Measurements from ENCODE around the gene RPL22.

The RPL22 gene

GRCh38 chr1:6244401-6245049, 45.1 kb upstream of the RPL22 start:
- no peak overlapping the region for H3K27ac ChIP-seq (ENCODE audit: low read length)
- H3K9me2 ChIP-seq (replicated peaks; ENCODE audit: insufficient read depth, low read length): no peaks in the 10 kb centered on the region
- TF ChIP-seq EZH2 (optimal IDR thresholded peaks at IDR 0.05; ENCODE audit: low read depth, low read length): no peak
- no peak for TF ChIP-seq CTCF (IDR thresholded peaks at IDR 0.05; ENCODE audit: low read length)
- no peak for TF ChIP-seq EZH2phosphoT487 (IDR thresholded peaks at IDR 0.05; ENCODE audit: low read length)
- no peaks in the 10 kb centered on the region for H3K36me3 ChIP-seq (replicated peaks; ENCODE audit: insufficient read depth, low read length)
- H3K27me3 ChIP-seq (replicated peaks; ENCODE audit: insufficient read depth, low read length): peaks cover 85% of the 10 kb centered on the region
- H4K20me1 ChIP-seq (ENCODE audit: insufficient read depth, low read length): no peaks in the 10 kb centered on the region
- no peaks in the 10 kb centered on the region for H3K9me3 ChIP-seq (replicated peaks; ENCODE audit: insufficient read depth, low read length)
- no peaks in the 10 kb centered on the region; the same call in 1 of the 2 replicates for H3K4me1 ChIP-seq (ENCODE audit: low read length)
- no peak overlapping the region for H3K4me2 ChIP-seq (ENCODE audit: low read depth, low read length)
- H3K79me2 ChIP-seq (ENCODE audit: low read length): no peaks in the 10 kb centered on the region
- H3F3A ChIP-seq (ENCODE audit: insufficient read depth, low read length): no peaks in the 10 kb centered on the region
- H2AFZ ChIP-seq (ENCODE audit: low read length): no peak overlapping the region
- no peak overlapping the region for H3K9ac ChIP-seq (ENCODE audit: low read length)
- H3K4me3 ChIP-seq (ENCODE audit: low read length): no peak overlapping the region
- DNase-seq: no peak

- Histone ChIP-seq H3K9me2 (replicated peaks; ENCODE audit: insufficient read depth, low read length) (no peaks in the 10 kb centered on the region), H3K27ac (ENCODE audit: low read length) (no peak within 1 kb of the TSS), H2AFZ (ENCODE audit: low read length) (no peak within 1 kb of the TSS), H3K9me3 (replicated peaks; ENCODE audit: insufficient read depth, low read length) (no peaks in the 10 kb centered on the region), H3K9ac (ENCODE audit: low read length) (no peak within 1 kb of the TSS), H3K27me3 (replicated peaks; ENCODE audit: insufficient read depth, low read length) (peaks cover 89% of the 10 kb centered on the region), H4K20me1 (ENCODE audit: insufficient read depth, low read length) (no peaks in the 10 kb centered on the region), H3F3A (ENCODE audit: insufficient read depth, low read length) (no peaks in the 10 kb centered on the region), H3K4me2 (ENCODE audit: low read depth, low read length) (no peak within 1 kb of the TSS), H3K4me1 (ENCODE audit: low read length) (no peaks in the 10 kb centered on the region; the same call in 1 of the 2 replicates), H3K4me3 (ENCODE audit: low read length) (no peak within 1 kb of the TSS), H3K79me2 (ENCODE audit: low read length) (no peaks in the 10 kb centered on the region), H3K36me3 (replicated peaks; ENCODE audit: insufficient read depth, low read length) (no peaks in the 10 kb centered on the region)
- TF ChIP-seq CTCF (IDR thresholded peaks at IDR 0.05; ENCODE audit: low read length): no peak
- TF ChIP-seq EZH2phosphoT487 (IDR thresholded peaks at IDR 0.05; ENCODE audit: low read length): no peak
- no peak for TF ChIP-seq EZH2 (optimal IDR thresholded peaks at IDR 0.05; ENCODE audit: low read depth, low read length)
- DNase-seq: no peak
Observed at GRCh38 chr1:6243993-6244392, 44.6 kb upstream of the RPL22 start, which contains the start of gene HES3. Gene HES3, plus strand, starts transcription at chr1:6244179. Its CDS starts 187 bp downstream, at chr1:6244366.

GRCh38 chr1:6243053-6243834, 43.8 kb upstream of the RPL22 start:
- Histone ChIP-seq H3K27me3 (replicated peaks; ENCODE audit: insufficient read depth, low read length) (peaks cover 88% of the 10 kb centered on the region), H2AFZ (ENCODE audit: low read length) (no peak overlapping the region), H3K27ac (ENCODE audit: low read length) (no peak overlapping the region), H3F3A (ENCODE audit: insufficient read depth, low read length) (no peaks in the 10 kb centered on the region), H3K4me1 (ENCODE audit: low read length) (no peaks in the 10 kb centered on the region; the same call in 1 of the 2 replicates), H3K9ac (ENCODE audit: low read length) (no peak overlapping the region), H3K79me2 (ENCODE audit: low read length) (no peaks in the 10 kb centered on the region), H3K4me2 (ENCODE audit: low read depth, low read length) (no peak overlapping the region), H3K9me2 (replicated peaks; ENCODE audit: insufficient read depth, low read length) (no peaks in the 10 kb centered on the region), H3K4me3 (ENCODE audit: low read length) (no peak overlapping the region), H3K36me3 (replicated peaks; ENCODE audit: insufficient read depth, low read length) (no peaks in the 10 kb centered on the region), H3K9me3 (replicated peaks; ENCODE audit: insufficient read depth, low read length) (no peaks in the 10 kb centered on the region), H4K20me1 (ENCODE audit: insufficient read depth, low read length) (no peaks in the 10 kb centered on the region)
- DNase-seq: no peak
- TF ChIP-seq EZH2 (optimal IDR thresholded peaks at IDR 0.05; ENCODE audit: low read depth, low read length): no peak
- TF ChIP-seq EZH2phosphoT487 (IDR thresholded peaks at IDR 0.05; ENCODE audit: low read length): no peak; the same call in 1 of the 2 replicates
- TF ChIP-seq CTCF (IDR thresholded peaks at IDR 0.05; ENCODE audit: low read length): no peak

All from MM.1S (cell line).